Transverse colon (tissue), 3 donors: ENCODE measurements around the gene INSL3.

ENCODE experiments used
- CTCF ChIP-seq, 5 experiments: fragments of 200-600 bp in 3 of 5; fragments of 450-650 bp in 2 of 5; sonication (generic) in 3 of 5; IDR thresholded peaks; 1 replicate in 2 of 5; 2 replicates in 3 of 5; pipeline ENCODE4 v1.5.1; 2016 to 2017; ENCODE audit warnings: antibody characterized with exemption in 5 of 5, inconsistent platforms in 3 of 5, mild to moderate bottlenecking in 2 of 5, moderate library complexity in 1 of 5
- POLR2A ChIP-seq: fragments of 450-650 bp; IDR thresholded peaks from one replicate; pipeline ENCODE4 v1.6.1; 2016; ENCODE audit warnings: antibody characterized with exemption, mild to moderate bottlenecking, moderate library complexity

- TF ChIP-seq CTCF (IDR thresholded peaks at IDR 0.05) (no peak), POLR2A (no peak)
Observed at GRCh38 chr19:17841810-17842662, 20.7 kb upstream of the INSL3 start.
